Osteocyte (in vitro differentiated cells): Measurements from ENCODE around the gene TNN. TPM values are rescaled to one million over a fixed set of nuclear protein-coding genes. Genes with fewer than 3 reads are reported as not detected.

Experiments used
- DNase-seq: peaks from one replicate; pipeline ENCODE4 v3.0.0; 2021; ENCODE audit warnings: mixed read lengths; ENCODE audit not compliant: unreplicated experiment; ENCODE audit errors: extremely low spot score
- H3K27ac Mint-ChIP-seq: one replicate; pipeline ENCODE4 v1.8.0; 2021; ENCODE audit warnings: mild to moderate bottlenecking, mixed read lengths; ENCODE audit not compliant: unreplicated experiment
- H3K27me3 Mint-ChIP-seq: one replicate; pipeline ENCODE4 v1.8.0; 2021; ENCODE audit warnings: mixed read lengths; ENCODE audit not compliant: unreplicated experiment
- H3K36me3 Mint-ChIP-seq: one replicate; pipeline ENCODE4 v1.8.0; 2021; ENCODE audit warnings: mixed read lengths; ENCODE audit not compliant: unreplicated experiment
- H3K4me1 Mint-ChIP-seq: one replicate; pipeline ENCODE4 v1.8.0; 2021; ENCODE audit warnings: mixed read lengths; ENCODE audit not compliant: unreplicated experiment
- H3K4me3 Mint-ChIP-seq: one replicate; pipeline ENCODE4 v1.8.0; 2021; ENCODE audit warnings: mild to moderate bottlenecking, moderate library complexity, mixed read lengths; ENCODE audit not compliant: unreplicated experiment
- H3K9me3 Mint-ChIP-seq: one replicate; pipeline ENCODE4 v1.8.0; 2021; ENCODE audit warnings: mixed read lengths; ENCODE audit not compliant: unreplicated experiment
- total RNA-seq: library from RNA; stranded (reverse); gene quantifications from 2 replicates; pipeline ENCODE4 v1.2.1, GENCODE V29; 2021
- TF ChIP-seq, protein P1 (sequence below): fragments of 200-600 bp; sonication (generic); IDR thresholded peaks from 2 replicates; pipeline ENCODE4 v1.5.0; 2021; ENCODE audit warnings: antibody characterized with exemption, mild to moderate bottlenecking, moderate library complexity

The TNN gene
- total RNA-seq, 1 donor from 2014 or later = not detected

- Mint-ChIP-seq H3K27me3 (no peaks in the 10 kb centered on the region), H3K27ac (no peak overlapping the region), H3K4me1 (no peaks in the 10 kb centered on the region), H3K36me3 (no peaks in the 10 kb centered on the region), H3K9me3 (no peaks in the 10 kb centered on the region), H3K4me3 (no peak overlapping the region)
- TF ChIP-seq, protein P1, sequence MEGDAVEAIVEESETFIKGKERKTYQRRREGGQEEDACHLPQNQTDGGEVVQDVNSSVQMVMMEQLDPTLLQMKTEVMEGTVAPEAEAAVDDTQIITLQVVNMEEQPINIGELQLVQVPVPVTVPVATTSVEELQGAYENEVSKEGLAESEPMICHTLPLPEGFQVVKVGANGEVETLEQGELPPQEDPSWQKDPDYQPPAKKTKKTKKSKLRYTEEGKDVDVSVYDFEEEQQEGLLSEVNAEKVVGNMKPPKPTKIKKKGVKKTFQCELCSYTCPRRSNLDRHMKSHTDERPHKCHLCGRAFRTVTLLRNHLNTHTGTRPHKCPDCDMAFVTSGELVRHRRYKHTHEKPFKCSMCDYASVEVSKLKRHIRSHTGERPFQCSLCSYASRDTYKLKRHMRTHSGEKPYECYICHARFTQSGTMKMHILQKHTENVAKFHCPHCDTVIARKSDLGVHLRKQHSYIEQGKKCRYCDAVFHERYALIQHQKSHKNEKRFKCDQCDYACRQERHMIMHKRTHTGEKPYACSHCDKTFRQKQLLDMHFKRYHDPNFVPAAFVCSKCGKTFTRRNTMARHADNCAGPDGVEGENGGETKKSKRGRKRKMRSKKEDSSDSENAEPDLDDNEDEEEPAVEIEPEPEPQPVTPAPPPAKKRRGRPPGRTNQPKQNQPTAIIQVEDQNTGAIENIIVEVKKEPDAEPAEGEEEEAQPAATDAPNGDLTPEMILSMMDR = no peak
- DNase-seq = no peak
These were observed 105.9 kb downstream of the TNN start for GRCh38 chr1:175173531-175173930.

DNA sequence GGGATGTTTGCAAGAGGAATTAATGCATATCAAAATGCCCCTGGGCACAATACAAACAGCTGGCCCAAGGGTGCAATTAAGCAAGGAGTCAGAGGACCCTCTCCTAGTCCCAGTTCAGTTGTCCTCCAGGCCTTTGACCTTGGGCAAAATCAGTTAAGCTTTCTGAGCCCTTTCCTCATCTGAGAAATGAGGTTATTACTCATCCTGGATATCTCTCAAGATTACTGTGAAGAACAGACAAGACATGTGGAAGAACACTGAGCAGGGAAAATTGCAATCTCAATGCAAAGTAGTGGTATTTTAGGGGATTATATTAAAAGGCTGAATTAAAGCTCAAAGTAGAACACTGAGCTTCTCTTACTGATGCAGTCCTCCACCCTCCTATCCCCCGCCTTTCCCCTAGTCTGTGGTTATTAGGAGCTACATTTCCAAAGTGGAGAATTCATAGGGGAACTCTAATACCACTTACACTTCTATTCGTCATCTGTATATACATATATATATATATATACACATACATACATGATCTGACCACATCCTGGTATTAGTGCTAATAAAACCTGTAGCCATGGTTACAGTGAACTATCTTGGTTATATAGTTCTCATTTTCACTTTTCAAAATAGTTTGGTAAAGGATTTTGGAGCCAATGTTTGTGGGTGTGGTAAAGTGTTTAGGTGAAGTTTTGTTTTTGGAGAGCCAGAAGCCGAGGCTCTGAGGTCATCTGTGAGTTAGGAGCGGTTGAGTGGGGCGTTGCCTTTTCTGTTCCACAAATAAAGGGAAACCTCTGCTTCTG lies 106.9 kb downstream of the TNN start:
- TF ChIP-seq, protein P1 = no peak
- H3K9me3 Mint-ChIP-seq = no peaks in the 10 kb centered on the region
- no peak overlapping the region for H3K27ac Mint-ChIP-seq
- H3K27me3 Mint-ChIP-seq = no peaks in the 10 kb centered on the region
- no peaks in the 10 kb centered on the region for H3K4me1 Mint-ChIP-seq
- DNase-seq = no peak
- H3K36me3 Mint-ChIP-seq = no peaks in the 10 kb centered on the region
- no peak overlapping the region for H3K4me3 Mint-ChIP-seq

- TF ChIP-seq, protein P1 = no peak
- DNase-seq = no peak
These were observed 108.6 kb downstream of the TNN start for GRCh38 chr1:175176246-175176645.

DNA sequence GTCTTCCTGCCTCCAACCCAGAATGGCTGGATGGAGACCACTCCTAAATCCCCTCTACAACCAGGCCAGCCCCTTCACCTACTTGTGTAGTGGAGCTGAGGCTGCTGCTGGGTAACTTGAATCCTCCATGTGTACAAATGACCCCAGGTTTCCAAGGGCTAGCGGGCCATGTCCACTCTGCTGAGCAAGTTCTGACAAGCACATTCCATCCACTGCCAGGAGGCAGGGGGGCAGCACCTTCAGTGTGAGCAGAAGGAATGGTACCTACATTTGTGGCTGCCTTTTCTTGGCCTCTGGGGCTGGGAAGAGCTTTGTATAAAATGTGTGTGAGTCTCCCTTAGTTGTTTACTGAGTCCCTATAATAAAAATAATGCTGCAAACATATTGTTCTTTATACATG lies 110.4 kb downstream of the TNN start:
- DNase-seq = no peak
- H3K9me3 Mint-ChIP-seq = no peaks in the 10 kb centered on the region
- H3K4me3 Mint-ChIP-seq = no peak overlapping the region
- TF ChIP-seq, protein P1 = no peak
- no peaks in the 10 kb centered on the region for H3K27me3 Mint-ChIP-seq
- no peak overlapping the region for H3K27ac Mint-ChIP-seq
- H3K36me3 Mint-ChIP-seq = no peaks in the 10 kb centered on the region
- no peaks in the 10 kb centered on the region for H3K4me1 Mint-ChIP-seq

More at GRCh38 chr1:175176246-175176645, 108.6 kb downstream of the TNN start:
- Mint-ChIP-seq H3K27me3 (no peaks in the 10 kb centered on the region), H3K9me3 (no peaks in the 10 kb centered on the region), H3K27ac (no peak overlapping the region), H3K4me3 (no peak overlapping the region), H3K4me1 (no peaks in the 10 kb centered on the region), H3K36me3 (no peaks in the 10 kb centered on the region)

DNA sequence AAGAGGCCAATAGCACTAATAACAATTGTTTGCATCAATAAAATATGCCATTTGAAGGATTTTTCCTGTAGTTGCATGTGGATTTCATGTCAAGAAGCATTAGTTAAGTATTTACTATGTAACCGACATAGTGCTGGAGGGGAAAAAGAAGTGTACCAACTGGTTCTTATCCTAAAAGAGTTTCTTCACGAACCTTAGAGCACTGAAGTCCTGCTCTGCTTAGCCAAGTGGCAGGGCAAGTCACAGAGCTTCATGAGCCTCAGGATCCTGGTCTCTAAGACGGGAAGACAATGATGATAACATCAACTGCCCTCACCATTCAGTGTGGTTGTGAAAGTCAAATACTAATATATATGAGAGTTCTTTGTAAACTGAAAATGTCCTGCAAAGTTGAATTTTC lies 110.8 kb downstream of the TNN start:
- TF ChIP-seq, protein P1 = no peak
- H3K36me3 Mint-ChIP-seq = no peaks in the 10 kb centered on the region
- no peaks in the 10 kb centered on the region for H3K9me3 Mint-ChIP-seq
- DNase-seq = no peak
- H3K27ac Mint-ChIP-seq = no peak overlapping the region
- no peak overlapping the region for H3K4me3 Mint-ChIP-seq
- H3K27me3 Mint-ChIP-seq = no peaks in the 10 kb centered on the region
- no peaks in the 10 kb centered on the region for H3K4me1 Mint-ChIP-seq
